ENCODE data around the gene ALOXE3.

Gene ALOXE3

DNA sequence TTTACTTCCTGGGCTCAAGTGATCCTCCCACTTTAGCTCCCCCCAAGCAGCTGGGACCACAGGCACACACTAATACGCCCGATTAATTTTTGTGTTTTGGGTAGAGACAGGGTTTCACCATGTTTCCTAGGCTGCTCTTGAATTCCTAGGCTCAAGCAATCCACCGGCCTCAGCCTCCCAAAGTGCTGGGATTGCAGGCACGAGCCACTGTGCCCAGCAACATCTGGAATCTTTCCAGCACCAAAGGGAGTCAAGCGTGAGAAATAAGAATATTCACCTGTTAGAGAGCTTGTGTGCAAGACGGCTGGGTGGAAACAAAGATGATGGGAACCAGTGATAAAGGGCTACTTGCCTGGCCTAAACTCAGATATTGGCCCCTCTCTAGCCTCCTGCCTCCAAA, 16.6 kb downstream of the ALOXE3 start:
- H3K27ac ChIP-seq, result no peak overlapping the region
- TF ChIP-seq ZFX (IDR thresholded peaks at IDR 0.05; ENCODE audit: borderline replicate concordance), result no peak
- TF ChIP-seq, protein P1, sequence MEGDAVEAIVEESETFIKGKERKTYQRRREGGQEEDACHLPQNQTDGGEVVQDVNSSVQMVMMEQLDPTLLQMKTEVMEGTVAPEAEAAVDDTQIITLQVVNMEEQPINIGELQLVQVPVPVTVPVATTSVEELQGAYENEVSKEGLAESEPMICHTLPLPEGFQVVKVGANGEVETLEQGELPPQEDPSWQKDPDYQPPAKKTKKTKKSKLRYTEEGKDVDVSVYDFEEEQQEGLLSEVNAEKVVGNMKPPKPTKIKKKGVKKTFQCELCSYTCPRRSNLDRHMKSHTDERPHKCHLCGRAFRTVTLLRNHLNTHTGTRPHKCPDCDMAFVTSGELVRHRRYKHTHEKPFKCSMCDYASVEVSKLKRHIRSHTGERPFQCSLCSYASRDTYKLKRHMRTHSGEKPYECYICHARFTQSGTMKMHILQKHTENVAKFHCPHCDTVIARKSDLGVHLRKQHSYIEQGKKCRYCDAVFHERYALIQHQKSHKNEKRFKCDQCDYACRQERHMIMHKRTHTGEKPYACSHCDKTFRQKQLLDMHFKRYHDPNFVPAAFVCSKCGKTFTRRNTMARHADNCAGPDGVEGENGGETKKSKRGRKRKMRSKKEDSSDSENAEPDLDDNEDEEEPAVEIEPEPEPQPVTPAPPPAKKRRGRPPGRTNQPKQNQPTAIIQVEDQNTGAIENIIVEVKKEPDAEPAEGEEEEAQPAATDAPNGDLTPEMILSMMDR (IDR thresholded peaks at IDR 0.05), result no peak

DNA sequence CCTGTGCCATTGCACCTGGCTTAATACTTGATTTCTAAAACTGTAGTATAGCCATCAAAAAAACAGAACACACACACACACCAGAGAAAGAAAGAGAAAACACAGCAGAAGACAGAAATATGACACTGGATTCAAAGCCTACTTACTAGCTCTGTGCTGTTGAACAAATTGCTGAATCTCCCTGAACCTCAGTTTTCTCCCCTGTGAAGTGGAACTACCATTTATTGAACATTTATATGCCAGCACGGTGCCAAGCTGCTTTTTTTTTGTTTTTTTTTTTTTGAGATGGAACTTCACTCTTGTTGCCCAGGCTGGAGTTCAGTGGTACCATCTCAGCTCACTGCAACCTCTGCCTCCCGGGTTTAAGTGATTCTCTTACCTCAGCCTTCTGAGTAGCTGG, 17.6 kb downstream of the ALOXE3 start:
- no peak overlapping the region for H3K27ac ChIP-seq
- TF ChIP-seq ZFX (IDR thresholded peaks at IDR 0.05; ENCODE audit: borderline replicate concordance), result no peak

DNA sequence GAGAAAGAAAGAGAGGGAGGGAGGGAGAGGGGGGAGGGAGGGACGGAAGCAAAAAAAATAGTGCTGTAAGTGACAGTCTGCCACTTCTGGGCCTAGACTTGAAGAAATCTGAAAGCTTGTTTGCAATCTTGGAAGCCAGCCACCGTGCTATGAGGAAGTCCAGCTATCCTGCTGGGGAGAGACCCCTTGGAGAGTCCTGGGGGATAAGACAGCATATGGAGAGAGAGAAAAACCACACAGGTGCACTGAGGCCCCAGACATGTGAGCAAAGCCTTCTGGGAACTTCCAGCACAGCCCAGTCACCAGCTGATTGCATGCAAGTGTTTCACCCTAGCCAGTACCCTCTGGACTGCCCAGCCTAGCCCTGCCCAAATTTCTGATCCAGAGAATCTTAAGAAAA, 18.2 kb downstream of the ALOXE3 start:
- no peak overlapping the region for H3K27ac ChIP-seq
- no peak for TF ChIP-seq ZFX (IDR thresholded peaks at IDR 0.05; ENCODE audit: borderline replicate concordance)
- TF ChIP-seq, protein P1 (IDR thresholded peaks at IDR 0.05), result no peak

DNA sequence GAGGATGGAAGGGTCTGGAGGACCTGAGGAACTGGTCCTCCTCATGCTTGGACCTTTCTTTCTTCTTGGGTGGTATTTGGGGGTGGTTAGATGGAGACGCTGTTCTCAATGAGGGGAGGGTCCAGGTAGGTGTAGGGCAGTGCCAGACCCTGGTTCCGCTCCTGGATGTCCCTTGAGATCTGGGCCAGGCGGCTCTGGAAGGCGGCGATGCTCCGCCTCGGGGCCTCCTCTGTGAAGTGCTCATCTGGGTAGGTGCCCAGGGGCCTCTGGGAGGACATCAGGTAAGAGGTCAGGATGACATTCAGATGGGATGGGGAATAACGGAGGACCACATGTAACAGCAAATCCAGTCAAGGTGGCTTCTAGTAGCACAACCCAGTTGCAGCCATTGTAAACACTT, 21.8 kb downstream of the ALOXE3 start:
- TF ChIP-seq, protein P1 (IDR thresholded peaks at IDR 0.05), result no peak
- TF ChIP-seq ZFX (IDR thresholded peaks at IDR 0.05; ENCODE audit: borderline replicate concordance), result no peak
- H3K27ac ChIP-seq, result no peak overlapping the region

DNA sequence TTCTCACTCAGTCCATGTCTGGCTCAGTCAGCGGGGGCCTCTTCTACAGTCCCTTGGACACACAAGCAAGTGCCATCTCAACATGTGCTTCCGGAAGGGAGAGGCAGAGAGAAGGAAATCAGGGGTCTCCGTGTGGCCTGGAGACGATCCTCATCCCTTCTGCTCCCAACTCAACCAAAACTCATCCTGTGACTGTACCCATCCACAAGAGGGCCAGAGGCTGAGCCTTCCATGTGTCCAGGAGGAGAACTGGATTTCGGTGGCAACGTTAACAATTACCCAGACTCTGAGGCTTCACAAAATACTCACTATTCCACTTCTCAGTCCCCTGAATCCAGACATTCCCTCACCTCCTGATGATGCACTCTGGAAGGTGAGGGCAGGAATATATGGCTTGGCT, 23.0 kb downstream of the ALOXE3 start:
- H3K27ac ChIP-seq, result no peak overlapping the region
- TF ChIP-seq, protein P1 (IDR thresholded peaks at IDR 0.05), result no peak
- no peak for TF ChIP-seq ZFX (IDR thresholded peaks at IDR 0.05; ENCODE audit: borderline replicate concordance)

DNA sequence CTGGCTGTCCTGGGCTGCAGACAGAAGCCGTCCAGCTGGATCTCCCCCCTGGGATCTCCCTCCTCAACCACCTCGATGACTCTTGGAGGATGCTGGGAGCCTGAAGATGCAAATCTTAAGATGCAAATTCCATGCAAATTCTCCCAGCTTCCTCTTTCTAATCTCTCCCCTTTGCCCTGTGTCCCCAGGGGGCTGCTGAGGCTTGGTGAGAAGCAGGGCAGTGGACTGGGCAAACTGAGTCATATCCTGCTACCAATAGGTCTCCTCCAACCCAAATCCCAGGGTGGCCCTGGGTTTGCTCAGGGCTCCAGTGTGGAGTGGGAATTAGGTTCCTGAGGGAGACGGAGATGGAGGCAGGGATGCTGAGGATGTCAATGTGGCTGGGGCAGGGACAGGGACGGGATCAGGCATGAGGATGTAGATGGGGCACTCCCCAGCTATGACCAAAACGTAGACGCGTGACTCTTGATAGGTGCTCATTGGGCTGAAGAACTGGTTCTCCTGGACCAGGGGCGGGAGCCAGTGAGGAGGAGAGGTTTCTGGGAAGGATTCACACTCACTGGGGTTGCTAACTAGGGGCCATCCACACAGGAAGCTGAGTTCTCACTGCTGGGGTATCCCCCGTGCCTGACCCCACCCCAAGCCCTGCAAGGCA, 27.2 kb downstream of the ALOXE3 start:
- no peak for TF ChIP-seq ZFX (IDR thresholded peaks at IDR 0.05; ENCODE audit: borderline replicate concordance)
- TF ChIP-seq, protein P1 (IDR thresholded peaks at IDR 0.05), result no peak
- no peak overlapping the region for H3K27ac ChIP-seq

DNA sequence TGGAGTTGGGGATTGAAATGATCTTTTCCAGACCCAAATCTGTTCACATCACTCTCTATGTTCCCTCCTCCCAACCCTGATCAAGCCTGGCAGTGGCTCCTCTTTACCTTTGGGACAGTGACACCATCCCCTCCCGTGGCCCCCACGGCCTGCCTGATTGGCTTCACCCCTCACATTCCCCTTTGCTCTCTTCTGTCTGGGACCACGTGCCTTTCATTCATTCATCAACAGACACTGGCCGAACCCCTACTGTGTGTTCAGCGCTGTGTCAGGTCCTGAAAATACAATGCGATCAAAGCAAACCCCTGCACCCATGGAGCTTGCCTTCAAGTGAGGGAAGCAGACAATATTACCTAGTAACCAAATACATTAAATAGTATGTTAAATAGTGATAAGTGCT, 28.6 kb downstream of the ALOXE3 start:
- no peak for TF ChIP-seq ZFX (IDR thresholded peaks at IDR 0.05; ENCODE audit: borderline replicate concordance)
- TF ChIP-seq, protein P1 (IDR thresholded peaks at IDR 0.05), result no peak

DNA sequence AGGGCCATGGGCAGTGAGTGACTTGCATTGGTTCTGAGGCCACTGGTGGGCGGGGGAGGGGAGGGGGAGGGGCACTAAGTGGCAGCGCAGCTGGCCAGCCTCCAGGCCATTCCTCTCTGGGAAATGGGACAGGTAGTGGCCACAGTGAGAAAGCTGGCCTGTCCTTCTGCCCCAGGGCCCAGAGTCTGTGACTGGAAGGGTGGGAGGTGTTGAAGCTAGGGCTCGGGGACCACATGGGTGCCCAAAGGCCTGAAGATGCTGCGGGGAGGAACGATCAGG, 30.4 kb downstream of the ALOXE3 start:
- TF ChIP-seq ZFX (IDR thresholded peaks at IDR 0.05; ENCODE audit: borderline replicate concordance), result no peak
- TF ChIP-seq, protein P1 (IDR thresholded peaks at IDR 0.05), result no peak

More for the DNA sequence above, 28.6 kb downstream of the ALOXE3 start:
- H3K27ac ChIP-seq, result no peak overlapping the region

More for the DNA sequence above, 30.4 kb downstream of the ALOXE3 start:
- H3K27ac ChIP-seq, result no peak overlapping the region

Data from 22Rv1 (cell line).